HG03045 (cell line): Measurements from ENCODE around the gene ALKBH1.
A peak's percentile ranks its signal among the peaks of the same experiment; 100 is the strongest.
"Not testable (repeated sequence)": the region's sequence is repeated elsewhere in the genome, so short reads cannot be mapped to it uniquely, and the experiment has no call there.

Source experiments
- ATAC-seq: cut with Tn5 transposase; IDR thresholded peaks from one replicate; pipeline ENCODE4 v1.9.1; 2021; ENCODE audit warnings: mild to moderate bottlenecking, moderate library complexity; ENCODE audit not compliant: unreplicated experiment

The ALKBH1 gene

GRCh38 chr14:77707724-77708408 lies at the start of gene ALKBH1, which contains the start of gene SLIRP:
Gene ALKBH1, minus strand, starts transcription at chr14:77708023. Its CDS starts 19 bp downstream, at chr14:77708004.
Gene SLIRP, plus strand, starts transcription at chr14:77708103. Its CDS starts 9 bp downstream, at chr14:77708112.
- ATAC-seq: peak; percentile 94

GRCh38 chr14:77752799-77753516 lies 45.1 kb upstream of the ALKBH1 start:
- no peak for ATAC-seq

- ATAC-seq: no peak
Measured at GRCh38 chr14:77752266-77752665, 44.4 kb upstream of the ALKBH1 start.

GRCh38 chr14:77747425-77747824 lies 39.6 kb upstream of the ALKBH1 start:
- ATAC-seq: not testable (repeated sequence)

- ATAC-seq: no peak
Measured at GRCh38 chr14:77746064-77746702, 38.4 kb upstream of the ALKBH1 start.

GRCh38 chr14:77741438-77741837 lies 33.6 kb upstream of the ALKBH1 start:
- ATAC-seq: no peak

- ATAC-seq: no peak
Measured at GRCh38 chr14:77738559-77739250, 30.9 kb upstream of the ALKBH1 start.

- ATAC-seq: no peak
Measured at GRCh38 chr14:77730976-77731497, 23.2 kb upstream of the ALKBH1 start.

- ATAC-seq: no peak
Measured at GRCh38 chr14:77722301-77722700, 14.5 kb upstream of the ALKBH1 start.

GRCh38 chr14:77721437-77721836 lies 13.6 kb upstream of the ALKBH1 start:
- no peak for ATAC-seq

- ATAC-seq: no peak
Measured at GRCh38 chr14:77717608-77718305, 9.9 kb upstream of the ALKBH1 start.

GRCh38 chr14:77714926-77715325 lies 7.1 kb upstream of the ALKBH1 start:
- ATAC-seq: no peak

- no peak for ATAC-seq
Measured at GRCh38 chr14:77710364-77710763, 2.5 kb upstream of the ALKBH1 start.

- no peak for ATAC-seq
Measured at GRCh38 chr14:77709412-77709811, 1.6 kb upstream of the ALKBH1 start.

GRCh38 chr14:77708749-77709148 lies 926 bp upstream of the ALKBH1 start:
- no peak for ATAC-seq

GRCh38 chr14:77707355-77707723 lies 484 bp downstream of the ALKBH1 start:
- peak; percentile 28 for ATAC-seq

GRCh38 chr14:77691259-77691658 lies 16.6 kb downstream of the ALKBH1 start:
- ATAC-seq: no peak

- ATAC-seq: no peak
Measured at GRCh38 chr14:77682158-77682553, 25.7 kb downstream of the ALKBH1 start.

GRCh38 chr14:77681196-77682157 lies 26.3 kb downstream of the ALKBH1 start:
- no peak for ATAC-seq
